ENCODE measurements around the gene RAB25.

RAB25 gene

GRCh38 chr1:156091610-156092009 is 30.6 kb downstream of the RAB25 start:
- H3K4me1 ChIP-seq (ENCODE audit: control insufficient read depth, insufficient read depth, low read length), result 0 out of 2 replicates have a peak, but pooled peaks cover 6% of the 10 kb centered on the region
- H3K27ac ChIP-seq (ENCODE audit: low read depth, low read length), result no peak overlapping the region
- H3K27me3 ChIP-seq (ENCODE audit: control insufficient read depth, insufficient read depth, low read length), result no peaks in the 10 kb centered on the region
- no peaks in the 10 kb centered on the region for H3K9me3 ChIP-seq (ENCODE audit: control insufficient read depth, insufficient read depth, low read length)
- no peak overlapping the region for H3K9ac ChIP-seq (ENCODE audit: low read depth, low read length)
- peaks cover 11% of the 10 kb centered on the region for H3K36me3 ChIP-seq (ENCODE audit: control insufficient read depth, insufficient read depth, low read length)
- no peak overlapping the region for H3K4me3 ChIP-seq (ENCODE audit: low read depth, low read length)

GRCh38 chr1:156095906-156096508 is 35.0 kb downstream of the RAB25 start:
- Histone ChIP-seq H3K27me3 (ENCODE audit: control insufficient read depth, insufficient read depth, low read length) (no peaks in the 10 kb centered on the region), H3K9me3 (ENCODE audit: control insufficient read depth, insufficient read depth, low read length) (no peaks in the 10 kb centered on the region), H3K9ac (ENCODE audit: low read depth, low read length) (no peak overlapping the region)

GRCh38 chr1:156096640-156097391 is 35.9 kb downstream of the RAB25 start:
- H3K9me3 ChIP-seq (ENCODE audit: control insufficient read depth, insufficient read depth, low read length), result no peaks in the 10 kb centered on the region
- peaks cover 3% of the 10 kb centered on the region; the same call in 1 of the 2 replicates for H3K4me1 ChIP-seq (ENCODE audit: control insufficient read depth, insufficient read depth, low read length)
- H3K27me3 ChIP-seq (ENCODE audit: control insufficient read depth, insufficient read depth, low read length), result no peaks in the 10 kb centered on the region
- H3K27ac ChIP-seq (ENCODE audit: low read depth, low read length), result peak overlapping the region; percentile 23
- H3K4me3 ChIP-seq (ENCODE audit: low read depth, low read length), result no peak overlapping the region
- peaks cover 8% of the 10 kb centered on the region for H3K36me3 ChIP-seq (ENCODE audit: control insufficient read depth, insufficient read depth, low read length)
- no peak overlapping the region for H3K9ac ChIP-seq (ENCODE audit: low read depth, low read length)

More at GRCh38 chr1:156095906-156096508, 35.0 kb downstream of the RAB25 start:
- peaks cover 4% of the 10 kb centered on the region; the same call in 1 of the 2 replicates for H3K4me1 ChIP-seq (ENCODE audit: control insufficient read depth, insufficient read depth, low read length)
- H3K27ac ChIP-seq (ENCODE audit: low read depth, low read length), result peak overlapping the region; percentile 23
- H3K4me3 ChIP-seq (ENCODE audit: low read depth, low read length), result no peak overlapping the region
- H3K36me3 ChIP-seq (ENCODE audit: control insufficient read depth, insufficient read depth, low read length), result peaks cover 11% of the 10 kb centered on the region

- Histone ChIP-seq H3K4me1 (ENCODE audit: control insufficient read depth, insufficient read depth, low read length) (peaks cover 3% of the 10 kb centered on the region; the same call in 1 of the 2 replicates), H3K9ac (ENCODE audit: low read depth, low read length) (no peak overlapping the region), H3K27me3 (ENCODE audit: control insufficient read depth, insufficient read depth, low read length) (no peaks in the 10 kb centered on the region), H3K36me3 (ENCODE audit: control insufficient read depth, insufficient read depth, low read length) (peaks cover 8% of the 10 kb centered on the region), H3K27ac (ENCODE audit: low read depth, low read length) (no peak overlapping the region), H3K4me3 (ENCODE audit: low read depth, low read length) (no peak overlapping the region), H3K9me3 (ENCODE audit: control insufficient read depth, insufficient read depth, low read length) (no peaks in the 10 kb centered on the region)
These were observed 36.7 kb downstream of the RAB25 start for GRCh38 chr1:156097499-156098178.

GRCh38 chr1:156098784-156099183 is 37.8 kb downstream of the RAB25 start:
- Histone ChIP-seq H3K9ac (ENCODE audit: low read depth, low read length) (no peak overlapping the region), H3K27me3 (ENCODE audit: control insufficient read depth, insufficient read depth, low read length) (no peaks in the 10 kb centered on the region), H3K4me1 (ENCODE audit: control insufficient read depth, insufficient read depth, low read length) (peaks cover 8% of the 10 kb centered on the region; the same call in 1 of the 2 replicates), H3K9me3 (ENCODE audit: control insufficient read depth, insufficient read depth, low read length) (no peaks in the 10 kb centered on the region), H3K27ac (ENCODE audit: low read depth, low read length) (no peak overlapping the region), H3K4me3 (ENCODE audit: low read depth, low read length) (no peak overlapping the region), H3K36me3 (ENCODE audit: control insufficient read depth, insufficient read depth, low read length) (peaks cover 3% of the 10 kb centered on the region; the same call in 1 of the 2 replicates)

- H3K9me3 ChIP-seq (ENCODE audit: control insufficient read depth, insufficient read depth, low read length), result no peaks in the 10 kb centered on the region
- no peak overlapping the region for H3K27ac ChIP-seq (ENCODE audit: low read depth, low read length)
- no peak overlapping the region for H3K9ac ChIP-seq (ENCODE audit: low read depth, low read length)
- H3K4me1 ChIP-seq (ENCODE audit: control insufficient read depth, insufficient read depth, low read length), result peaks cover 13% of the 10 kb centered on the region; the same call in 1 of the 2 replicates
- H3K36me3 ChIP-seq (ENCODE audit: control insufficient read depth, insufficient read depth, low read length), result no peaks in the 10 kb centered on the region
- no peaks in the 10 kb centered on the region for H3K27me3 ChIP-seq (ENCODE audit: control insufficient read depth, insufficient read depth, low read length)
- no peak overlapping the region for H3K4me3 ChIP-seq (ENCODE audit: low read depth, low read length)
These were observed 38.3 kb downstream of the RAB25 start for GRCh38 chr1:156099282-156099681.

GRCh38 chr1:156100205-156100995 is 39.4 kb downstream of the RAB25 start:
- Histone ChIP-seq H3K4me1 (ENCODE audit: control insufficient read depth, insufficient read depth, low read length) (peaks cover 24% of the 10 kb centered on the region), H3K27me3 (ENCODE audit: control insufficient read depth, insufficient read depth, low read length) (no peaks in the 10 kb centered on the region), H3K4me3 (ENCODE audit: low read depth, low read length) (no peak overlapping the region), H3K9ac (ENCODE audit: low read depth, low read length) (no peak overlapping the region), H3K9me3 (ENCODE audit: control insufficient read depth, insufficient read depth, low read length) (no peaks in the 10 kb centered on the region), H3K36me3 (ENCODE audit: control insufficient read depth, insufficient read depth, low read length) (no peaks in the 10 kb centered on the region), H3K27ac (ENCODE audit: low read depth, low read length) (no peak overlapping the region)

- H3K36me3 ChIP-seq (ENCODE audit: control insufficient read depth, insufficient read depth, low read length), result no peaks in the 10 kb centered on the region
- no peaks in the 10 kb centered on the region for H3K9me3 ChIP-seq (ENCODE audit: control insufficient read depth, insufficient read depth, low read length)
- no peaks in the 10 kb centered on the region for H3K27me3 ChIP-seq (ENCODE audit: control insufficient read depth, insufficient read depth, low read length)
- H3K4me1 ChIP-seq (ENCODE audit: control insufficient read depth, insufficient read depth, low read length), result peaks cover 27% of the 10 kb centered on the region
- H3K9ac ChIP-seq (ENCODE audit: low read depth, low read length), result no peak overlapping the region
- no peak overlapping the region for H3K27ac ChIP-seq (ENCODE audit: low read depth, low read length)
- H3K4me3 ChIP-seq (ENCODE audit: low read depth, low read length), result no peak overlapping the region
These were observed 40.9 kb downstream of the RAB25 start for GRCh38 chr1:156101880-156102279.

GRCh38 chr1:156102633-156103511 is 41.9 kb downstream of the RAB25 start:
- H3K27me3 ChIP-seq (ENCODE audit: control insufficient read depth, insufficient read depth, low read length), result no peaks in the 10 kb centered on the region
- no peak overlapping the region for H3K9ac ChIP-seq (ENCODE audit: low read depth, low read length)
- H3K4me3 ChIP-seq (ENCODE audit: low read depth, low read length), result no peak overlapping the region
- H3K36me3 ChIP-seq (ENCODE audit: control insufficient read depth, insufficient read depth, low read length), result no peaks in the 10 kb centered on the region
- peaks cover 33% of the 10 kb centered on the region for H3K4me1 ChIP-seq (ENCODE audit: control insufficient read depth, insufficient read depth, low read length)
- no peaks in the 10 kb centered on the region for H3K9me3 ChIP-seq (ENCODE audit: control insufficient read depth, insufficient read depth, low read length)
- H3K27ac ChIP-seq (ENCODE audit: low read depth, low read length), result peak overlapping the region; percentile 3

- Histone ChIP-seq H3K9me3 (ENCODE audit: control insufficient read depth, insufficient read depth, low read length) (no peaks in the 10 kb centered on the region), H3K36me3 (ENCODE audit: control insufficient read depth, insufficient read depth, low read length) (no peaks in the 10 kb centered on the region), H3K9ac (ENCODE audit: low read depth, low read length) (no peak overlapping the region), H3K4me3 (ENCODE audit: low read depth, low read length) (no peak overlapping the region), H3K27ac (ENCODE audit: low read depth, low read length) (peak overlapping the region; percentile 21), H3K4me1 (ENCODE audit: control insufficient read depth, insufficient read depth, low read length) (peaks cover 38% of the 10 kb centered on the region), H3K27me3 (ENCODE audit: control insufficient read depth, insufficient read depth, low read length) (no peaks in the 10 kb centered on the region)
These were observed 42.6 kb downstream of the RAB25 start for GRCh38 chr1:156103521-156103947.
